ENCODE data around the gene APBA1.
"Not testable (repeated sequence)": the region's sequence is repeated elsewhere in the genome, so short reads cannot be mapped to it uniquely, and the experiment has no call there.

The APBA1 gene

DNA sequence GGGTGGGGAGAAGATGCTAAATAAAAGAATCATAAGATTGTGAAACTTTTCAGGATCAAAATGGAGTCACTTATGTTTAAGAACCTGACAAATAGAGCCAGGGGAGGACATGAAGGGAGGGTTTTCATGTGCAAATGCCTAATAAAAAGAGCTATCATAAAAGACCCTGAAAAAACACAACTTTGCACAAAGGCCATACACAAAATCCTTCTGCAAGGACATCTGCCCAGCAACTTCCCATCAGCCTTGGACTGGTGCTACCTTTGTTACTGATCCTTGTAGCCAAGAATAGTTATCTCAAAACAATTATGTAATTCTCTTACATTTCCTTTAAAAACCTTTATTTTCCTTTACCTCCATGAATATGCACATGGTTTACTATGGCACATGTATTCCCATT, 63.0 kb downstream of the APBA1 start:
- DNase-seq (ENCODE audit: low read depth in 2 of 2, low spot score in 1 of 2) = no peak

DNA sequence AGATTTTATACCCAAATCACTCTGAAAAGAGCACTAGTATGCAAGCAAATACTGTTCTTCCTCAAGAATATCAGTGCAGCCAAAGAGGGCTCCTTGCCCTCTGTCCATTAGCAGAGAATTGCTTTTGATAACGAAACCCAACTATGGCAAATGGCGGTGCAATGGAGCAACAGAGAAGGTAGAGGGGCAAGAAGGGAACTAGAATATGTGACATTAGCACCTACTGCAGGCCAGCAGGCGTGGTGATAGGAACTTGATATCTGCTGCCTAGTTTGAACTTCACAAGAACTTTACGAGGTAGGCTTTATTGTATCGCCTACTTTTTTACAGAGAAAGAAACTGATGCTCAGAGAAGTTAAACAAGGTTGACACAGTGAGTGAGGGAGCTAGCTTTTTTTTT, 66.1 kb downstream of the APBA1 start:
- DNase-seq (ENCODE audit: low read depth in 2 of 2, low spot score in 1 of 2) = no peak

DNA sequence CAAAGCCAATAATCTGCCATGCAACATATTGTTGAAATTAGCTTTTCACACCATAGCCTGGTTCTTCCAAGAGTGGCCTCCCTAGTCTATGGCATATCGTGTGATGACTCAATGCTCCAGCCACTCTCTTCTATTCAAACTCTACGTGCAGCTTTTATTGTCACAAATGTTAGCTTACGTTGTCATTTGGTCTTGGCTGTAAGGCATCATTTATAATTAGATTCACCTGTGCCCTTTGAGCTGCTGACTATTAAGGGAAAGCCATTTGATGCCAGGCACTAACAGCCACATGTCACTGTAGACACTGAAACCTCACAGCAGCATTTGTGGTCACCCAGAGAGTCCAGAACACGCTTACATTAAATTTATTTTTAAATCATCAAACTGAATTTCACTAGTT, 66.8 kb downstream of the APBA1 start:
- no peak for DNase-seq (ENCODE audit: low read depth in 2 of 2, low spot score in 1 of 2)

DNA sequence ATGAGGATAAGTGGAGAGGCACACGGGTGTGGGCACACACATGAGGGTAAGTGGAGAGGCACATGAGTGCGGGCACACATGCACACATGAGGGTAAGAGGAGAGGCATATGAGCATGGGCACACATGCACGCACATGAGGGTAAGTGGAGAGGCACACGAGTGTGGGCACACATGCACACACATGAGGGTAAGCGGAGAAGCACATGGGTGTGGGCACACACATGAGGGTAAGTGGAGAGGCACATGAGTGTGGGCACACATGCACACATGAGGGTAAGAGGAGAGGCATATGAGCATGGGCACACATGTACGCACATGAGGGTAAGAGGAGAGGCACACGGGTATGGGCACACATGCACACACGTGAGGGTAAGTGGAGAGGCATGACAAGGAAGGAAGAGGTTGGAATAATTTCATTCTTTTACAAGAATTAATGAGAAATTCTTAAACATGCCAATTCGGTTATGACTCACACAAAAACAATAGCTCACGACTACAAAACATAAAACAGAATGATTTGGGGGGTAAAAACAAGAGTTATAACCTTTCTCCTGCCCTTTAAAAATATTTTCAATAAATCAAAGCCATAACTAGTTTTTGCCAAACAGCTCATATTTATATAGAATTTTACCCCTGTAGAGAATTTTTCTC, 67.5 kb downstream of the APBA1 start:
- DNase-seq (ENCODE audit: low read depth in 2 of 2, low spot score in 1 of 2) = no peak

DNA sequence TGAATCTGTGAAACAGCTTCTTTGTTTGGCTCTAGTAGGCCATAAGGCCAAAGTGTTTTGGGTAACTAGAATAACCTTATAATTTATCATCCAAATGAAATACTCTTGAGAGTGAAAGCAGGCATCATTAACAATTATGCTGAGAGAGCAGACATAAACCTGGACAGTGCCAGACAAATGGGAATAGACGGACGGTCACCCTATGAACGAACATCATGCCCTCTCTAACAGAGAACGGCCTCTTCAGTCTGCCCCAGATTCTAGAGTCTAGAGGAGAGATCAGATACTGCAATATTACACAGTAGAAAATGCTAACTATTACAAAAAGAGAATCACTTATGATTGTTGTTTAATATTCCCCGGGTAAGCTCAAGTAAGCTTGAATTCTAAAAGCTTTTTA, 68.5 kb downstream of the APBA1 start:
- DNase-seq (ENCODE audit: low read depth in 2 of 2, low spot score in 1 of 2) = no peak

DNA sequence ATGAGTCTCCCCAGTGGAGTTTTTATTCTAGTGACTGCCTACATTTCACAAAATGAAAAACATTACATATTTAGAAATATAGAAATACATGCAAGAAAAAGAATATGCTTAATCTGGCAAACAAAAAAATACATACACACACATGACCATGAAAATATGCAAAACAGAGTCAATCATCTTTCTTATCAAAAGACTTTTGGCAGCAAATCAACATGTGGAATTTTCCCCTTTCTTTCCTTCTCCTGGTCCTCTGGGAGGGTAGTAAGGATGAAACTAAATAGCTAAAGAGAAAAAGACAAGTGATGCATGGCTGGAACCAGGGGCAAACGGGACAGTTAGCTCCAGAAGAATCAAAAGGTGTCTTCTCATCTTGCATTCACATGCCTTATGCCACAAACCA, 69.4 kb downstream of the APBA1 start:
- no peak for DNase-seq (ENCODE audit: low read depth in 2 of 2, low spot score in 1 of 2)

DNA sequence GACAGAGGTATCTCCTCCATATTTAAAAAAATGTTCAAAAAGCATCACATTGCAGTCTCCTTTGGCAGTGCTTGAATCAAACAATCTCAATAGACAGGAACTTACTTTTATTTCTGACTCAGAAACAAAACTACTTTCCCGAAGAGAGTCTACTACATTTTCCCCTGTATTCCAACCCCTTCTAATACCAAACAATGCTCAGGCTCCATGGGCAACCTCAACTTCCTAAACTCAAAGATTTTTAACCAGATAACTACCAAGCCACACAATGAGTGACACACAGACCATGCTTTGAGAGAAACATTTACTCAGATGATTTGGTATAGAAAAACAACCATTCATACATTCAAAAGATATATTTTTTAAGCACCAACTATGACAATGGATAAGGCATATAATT, 70.5 kb downstream of the APBA1 start:
- no peak for DNase-seq (ENCODE audit: low read depth in 2 of 2, low spot score in 1 of 2)

DNA sequence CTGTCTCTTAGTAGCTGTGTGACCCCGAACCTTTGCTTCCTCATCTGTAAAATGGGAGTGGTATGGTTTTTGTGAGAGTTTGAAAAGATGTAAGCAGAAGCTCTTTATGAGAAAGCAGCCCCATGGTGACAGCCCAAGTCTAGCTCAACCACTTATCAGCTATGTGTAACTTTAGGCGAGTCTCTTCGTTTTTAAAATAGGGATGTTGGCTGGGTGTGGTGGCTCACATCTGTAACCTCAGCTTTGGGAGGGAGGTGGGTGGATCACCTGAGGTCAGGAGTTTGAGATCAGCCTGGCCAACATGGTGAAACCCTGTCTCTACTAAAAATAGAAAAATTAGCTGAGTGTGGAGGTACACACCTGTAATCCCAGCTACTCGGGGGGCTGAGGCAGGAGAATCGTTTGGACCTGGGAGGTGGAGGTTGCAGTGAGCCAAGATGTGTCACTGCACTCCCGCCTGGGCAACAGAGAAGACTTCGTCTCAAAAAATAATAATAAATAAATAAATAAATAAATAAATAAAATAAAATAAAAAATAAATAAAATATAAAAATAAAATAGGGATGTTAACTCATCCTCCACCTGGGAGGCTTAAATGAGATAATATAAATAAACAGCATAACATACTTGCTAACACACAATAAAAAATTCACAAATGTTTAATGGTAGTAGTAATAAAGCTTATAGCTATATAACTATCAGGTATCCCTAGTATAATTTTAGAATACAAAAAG, 71.7 kb downstream of the APBA1 start:
- no peak for DNase-seq (ENCODE audit: low read depth in 2 of 2, low spot score in 1 of 2)

DNA sequence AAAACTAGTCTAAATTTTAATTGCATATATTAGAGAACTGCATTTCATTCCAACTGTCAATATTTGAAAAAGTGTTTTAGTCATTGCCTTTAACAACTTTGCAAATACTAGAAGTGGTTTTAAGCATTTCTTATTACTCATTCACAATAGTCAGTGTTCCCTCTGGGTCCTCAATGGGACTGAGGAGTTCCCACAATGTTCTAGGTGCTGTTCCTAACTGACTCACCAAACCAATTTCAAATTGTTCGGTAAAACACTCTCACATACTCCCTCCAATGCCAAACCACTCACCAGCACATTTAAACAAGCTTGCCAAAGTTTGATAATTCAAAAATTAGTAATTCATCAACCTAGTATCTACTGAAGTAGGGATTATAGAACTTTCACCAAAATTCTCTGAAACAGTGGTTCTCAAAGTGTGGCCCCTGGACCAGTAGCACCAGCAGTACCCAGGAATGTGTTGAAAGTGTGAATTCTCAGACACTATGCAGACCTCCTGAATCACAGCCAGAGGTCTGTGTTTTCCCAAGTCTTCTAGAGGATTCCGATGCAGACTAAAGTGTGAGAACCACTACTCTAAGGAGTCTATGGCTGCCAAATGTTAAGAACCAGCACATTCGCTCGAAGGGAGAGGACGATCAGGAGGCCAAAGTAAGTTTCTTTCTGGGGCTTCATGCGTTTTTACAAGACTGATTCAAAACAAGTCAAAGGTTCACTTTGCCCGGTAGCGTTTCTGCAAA, 72.8 kb downstream of the APBA1 start:
- no peak for DNase-seq (ENCODE audit: low read depth in 2 of 2, low spot score in 1 of 2)

DNA sequence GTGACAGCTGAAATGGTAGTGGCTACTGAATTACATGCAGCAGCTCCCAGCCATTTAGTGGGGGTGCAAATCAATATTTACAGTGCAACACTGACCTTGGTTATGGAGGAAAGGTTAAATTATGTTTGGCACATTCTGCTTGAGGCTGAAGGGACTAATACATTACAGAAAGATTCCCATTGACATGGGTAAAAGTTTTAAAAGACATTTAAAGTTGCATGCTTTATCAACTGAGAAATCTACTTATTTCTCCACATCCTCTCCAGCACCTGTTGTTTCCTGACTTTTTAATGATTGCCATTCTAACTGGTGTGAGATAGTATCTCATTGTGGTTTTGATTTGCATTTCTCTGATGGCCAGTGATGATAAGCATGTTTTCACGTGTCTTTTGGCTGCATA, 75.3 kb downstream of the APBA1 start:
- DNase-seq (ENCODE audit: low read depth in 2 of 2, low spot score in 1 of 2) = not testable (repeated sequence)

DNA sequence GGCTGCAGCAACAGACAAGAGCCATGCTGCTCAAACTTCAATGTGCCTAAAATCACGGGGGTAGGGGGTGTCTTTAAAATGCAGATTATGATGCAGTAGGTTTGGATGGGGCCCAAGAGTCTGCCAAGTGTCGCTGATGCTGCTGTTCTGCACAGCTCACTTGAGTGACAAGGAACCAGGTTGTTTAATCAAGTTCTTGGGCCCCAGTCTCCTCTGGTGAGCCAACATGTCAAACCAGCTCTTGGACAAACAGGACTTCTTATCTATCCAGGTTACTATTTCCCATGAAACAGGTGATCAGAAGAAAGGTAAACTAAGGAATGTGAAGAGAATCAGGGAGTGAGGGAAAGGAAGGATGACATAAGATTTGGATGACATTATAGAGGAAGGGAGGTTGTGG, 78.0 kb downstream of the APBA1 start:
- DNase-seq (ENCODE audit: low read depth in 2 of 2, low spot score in 1 of 2) = no peak

DNA sequence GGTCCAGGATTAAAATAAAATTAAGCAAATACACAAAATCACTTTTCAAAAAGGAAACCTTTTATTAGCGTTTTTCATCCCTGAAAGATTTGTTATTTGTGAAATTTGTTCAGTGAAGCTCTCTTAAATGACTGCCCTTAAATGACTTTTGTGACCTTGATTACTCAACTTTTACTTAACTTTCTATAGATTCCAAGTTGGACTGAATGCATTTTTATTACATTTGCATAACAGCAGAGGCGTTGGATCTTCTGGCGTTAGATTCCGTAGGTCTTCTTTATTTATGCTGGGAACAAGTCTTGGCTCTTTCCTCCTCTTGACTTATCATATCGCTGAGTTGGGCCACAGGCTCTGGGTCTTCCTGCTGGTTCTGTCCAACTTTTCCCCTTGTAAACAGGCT, 78.4 kb downstream of the APBA1 start:
- no peak for DNase-seq (ENCODE audit: low read depth in 2 of 2, low spot score in 1 of 2)

DNA sequence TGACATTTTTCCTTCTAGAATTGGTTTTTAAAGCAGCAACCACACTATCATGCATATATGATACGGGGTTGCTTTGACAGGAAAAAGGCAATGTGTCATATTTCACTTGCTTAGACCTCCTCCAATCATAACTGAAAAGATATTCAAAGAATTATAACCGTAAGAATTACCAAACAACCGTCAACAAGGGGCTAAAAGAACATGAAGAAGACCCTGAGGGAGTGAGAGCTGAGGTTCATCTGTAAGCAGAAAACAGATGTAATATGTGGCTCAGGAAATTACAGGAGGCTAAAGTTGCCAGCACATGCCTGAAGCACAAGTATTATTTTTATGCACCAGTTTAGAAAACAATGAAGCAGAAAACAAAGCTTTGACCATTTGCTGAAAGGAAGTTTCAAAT, 78.9 kb downstream of the APBA1 start:
- DNase-seq (ENCODE audit: low read depth in 2 of 2, low spot score in 1 of 2) = no peak

DNA sequence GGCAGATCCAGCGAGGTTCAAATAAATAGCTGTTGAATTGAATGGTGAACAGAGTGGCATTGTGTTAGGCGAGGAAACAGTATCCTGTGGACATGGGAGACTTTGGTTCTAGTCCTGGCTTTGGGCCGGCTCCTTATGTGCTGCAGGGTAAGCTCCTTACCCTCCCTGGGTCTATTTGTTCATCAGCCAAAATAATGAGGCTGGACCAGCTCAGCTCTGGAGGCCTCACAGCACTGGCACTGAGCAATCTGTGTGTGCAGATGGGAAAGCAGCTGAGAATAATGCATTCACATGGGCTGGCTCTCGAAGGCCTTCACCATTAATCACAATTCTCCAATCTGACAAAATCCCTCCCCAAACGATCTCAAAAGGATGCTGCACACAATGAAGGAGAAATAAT, 81.9 kb downstream of the APBA1 start:
- no peak for DNase-seq (ENCODE audit: low read depth in 2 of 2, low spot score in 1 of 2)

DNA sequence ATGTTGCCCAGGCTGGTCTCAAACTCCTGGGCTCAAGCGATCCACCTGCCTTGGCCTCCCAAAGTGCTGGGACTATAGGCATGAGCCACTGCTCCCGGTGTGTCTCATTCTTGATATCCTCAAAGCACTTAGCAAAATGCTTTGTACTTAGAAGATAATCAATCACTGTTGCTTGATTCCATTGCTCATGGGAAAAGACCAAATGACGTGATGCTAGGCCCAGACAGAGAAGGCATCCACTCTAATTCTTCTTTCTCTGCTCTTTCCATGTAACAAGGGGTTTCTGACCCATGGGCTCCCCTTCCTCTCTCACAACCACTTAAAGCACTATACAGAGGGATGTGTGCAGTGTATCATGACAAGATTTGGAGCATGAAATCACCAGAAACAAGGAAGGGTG, 83.0 kb downstream of the APBA1 start:
- no peak for DNase-seq (ENCODE audit: low read depth in 2 of 2, low spot score in 1 of 2)

DNA sequence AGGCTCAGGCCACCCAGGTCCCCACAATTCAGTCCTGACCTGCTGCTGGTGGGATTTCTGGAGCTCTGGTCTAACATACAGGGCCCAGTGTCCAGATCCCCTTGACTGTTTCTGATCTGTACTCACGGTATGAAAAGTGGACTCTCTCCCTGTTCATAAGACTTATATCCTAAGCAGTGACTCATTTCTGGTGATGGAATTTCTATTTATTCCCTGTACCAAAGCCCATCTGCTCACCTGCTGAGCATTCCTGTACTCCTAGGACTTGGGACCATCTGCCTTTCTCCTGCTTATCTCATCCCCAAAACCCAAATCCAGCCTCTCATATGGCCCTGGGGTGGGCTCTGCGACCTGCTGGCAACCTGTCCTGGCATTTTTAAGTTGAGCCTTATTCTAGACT, 86.6 kb downstream of the APBA1 start:
- no peak for DNase-seq (ENCODE audit: low read depth in 2 of 2, low spot score in 1 of 2)

DNA sequence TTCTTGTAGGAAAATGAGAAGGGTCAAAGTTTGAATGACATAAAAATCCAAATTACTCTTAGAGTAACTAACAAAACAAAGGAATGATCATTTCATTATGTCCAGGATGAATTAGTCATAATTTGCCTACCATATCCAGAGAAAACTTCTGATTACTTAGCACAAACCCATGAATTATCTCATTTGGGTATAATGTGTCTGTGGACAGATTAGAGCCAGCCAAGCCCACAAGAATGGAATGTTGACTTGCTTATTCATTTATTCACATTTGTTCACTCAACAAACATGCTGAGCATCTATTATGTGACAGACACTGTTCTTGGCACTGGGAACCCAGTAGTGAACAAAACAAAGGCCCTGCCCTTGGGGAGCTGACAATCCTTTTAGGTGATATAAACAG, 87.4 kb downstream of the APBA1 start:
- DNase-seq (ENCODE audit: low read depth in 2 of 2, low spot score in 1 of 2) = no peak

DNA sequence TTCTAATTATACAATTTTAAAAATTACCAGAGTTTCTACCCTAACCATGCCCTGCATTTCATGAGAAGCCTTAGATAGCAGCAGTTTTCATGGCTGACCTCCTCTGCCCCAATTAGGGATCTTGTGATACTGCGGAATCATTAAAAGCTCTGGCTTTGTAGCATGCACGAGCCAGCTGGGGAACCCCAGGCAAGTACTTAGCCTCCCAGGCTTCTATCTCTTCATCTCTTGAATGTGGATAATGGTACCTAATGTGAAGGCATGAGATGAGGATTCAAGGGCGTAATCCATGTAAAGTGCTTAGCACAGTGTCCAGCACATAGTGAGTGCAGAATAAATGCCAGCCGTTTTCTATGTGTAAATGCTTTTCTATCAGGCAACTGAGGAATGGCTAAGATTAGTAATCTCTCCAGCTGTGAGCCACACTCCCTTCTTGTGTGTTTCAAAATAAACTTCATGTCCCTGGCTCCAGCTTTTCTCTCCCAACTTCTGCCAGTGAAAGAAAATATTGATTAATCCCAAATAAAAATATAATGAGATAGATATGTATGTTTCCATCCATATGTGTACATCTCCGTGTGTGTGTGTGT, 88.4 kb downstream of the APBA1 start:
- DNase-seq (ENCODE audit: low read depth in 2 of 2, low spot score in 1 of 2) = no peak

DNA sequence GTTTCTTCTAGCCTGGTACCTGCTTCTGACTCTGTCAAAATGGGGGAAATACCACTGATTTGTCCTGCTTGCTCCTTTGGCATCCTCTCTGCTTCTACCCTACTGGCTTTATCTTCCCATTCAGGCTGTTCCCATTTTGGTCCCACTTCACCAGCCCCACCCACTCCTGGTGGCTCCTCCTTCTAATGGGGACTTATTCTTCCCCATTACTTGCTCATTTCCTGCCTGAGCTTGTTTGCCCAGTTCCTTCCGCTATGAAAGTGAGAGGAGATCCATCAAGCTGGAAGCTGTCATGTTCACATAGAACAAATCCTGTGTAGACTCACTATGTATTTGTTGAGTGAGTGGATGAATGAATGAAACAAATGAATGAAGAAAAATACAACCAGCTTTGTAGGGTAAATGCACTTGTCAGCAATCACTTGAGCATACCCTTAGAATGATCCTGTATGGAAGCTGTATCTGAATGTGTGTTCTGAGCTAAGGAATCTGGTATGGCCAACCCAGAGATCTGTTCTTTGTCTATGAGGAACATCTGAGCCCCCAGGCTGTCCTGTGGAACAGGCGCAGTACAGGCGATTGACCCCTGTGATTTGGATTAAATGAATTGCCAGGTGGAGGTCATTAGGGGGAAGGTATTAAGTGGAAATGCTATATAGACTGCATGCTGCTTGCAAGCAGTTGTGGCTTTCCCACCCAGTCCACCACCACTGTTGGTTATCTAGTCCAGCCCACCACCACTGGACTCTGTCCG, 89.5 kb downstream of the APBA1 start:
- DNase-seq (ENCODE audit: low read depth in 2 of 2, low spot score in 1 of 2) = no peak

DNA sequence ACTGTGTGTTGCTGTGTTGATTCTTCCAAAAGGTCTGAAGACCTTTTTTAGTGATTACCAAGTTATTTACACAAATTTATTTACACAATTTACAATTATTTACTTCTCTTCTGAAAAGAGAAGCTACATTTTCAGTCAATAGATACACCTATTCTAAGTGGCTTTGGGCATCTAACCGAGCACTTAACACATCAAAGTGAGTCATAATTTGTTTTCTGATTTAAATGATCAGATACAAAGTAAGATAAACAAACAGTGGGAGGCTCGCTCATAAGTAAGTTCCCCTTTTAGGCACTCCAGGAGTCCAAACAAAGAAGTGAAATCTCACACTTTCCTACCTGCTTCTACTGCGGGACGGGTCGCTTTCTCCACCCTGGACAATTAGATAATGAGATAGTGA, 90.2 kb downstream of the APBA1 start:
- DNase-seq (ENCODE audit: low read depth in 2 of 2, low spot score in 1 of 2) = no peak

DNA sequence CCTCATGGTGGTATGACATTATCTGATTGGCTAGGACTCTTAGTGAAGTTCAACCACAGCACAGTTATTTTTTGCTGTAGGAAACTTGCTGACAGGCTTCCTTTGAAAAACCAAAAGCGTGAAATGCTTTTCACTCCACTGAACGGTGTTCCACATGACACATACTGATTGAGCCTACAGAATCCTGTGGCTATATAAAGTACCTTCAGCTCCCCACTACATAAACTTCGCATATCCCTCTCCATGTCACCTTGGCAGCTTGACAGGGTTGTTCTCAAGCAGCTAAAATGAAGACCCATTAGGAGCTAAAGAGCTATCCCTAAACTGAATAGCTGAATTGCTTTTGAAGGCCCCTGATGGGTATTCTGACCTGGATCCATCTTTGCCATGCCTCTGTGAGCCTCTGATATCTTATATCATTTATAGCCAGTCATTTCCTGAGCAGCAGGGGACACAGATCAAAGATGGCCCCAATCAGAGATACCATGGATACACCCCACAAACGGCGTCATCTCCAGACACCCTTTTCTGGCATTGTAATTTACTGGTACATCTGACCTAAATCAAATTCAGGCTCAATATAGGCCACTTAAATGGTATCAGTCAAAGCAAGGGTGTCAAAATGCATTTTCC, 91.5 kb downstream of the APBA1 start:
- DNase-seq (ENCODE audit: low read depth in 2 of 2, low spot score in 1 of 2) = no peak
